ENCODE measurements around the gene SF1.

SF1 gene

GRCh38 chr11:64801158-64801464 lies 22.8 kb upstream of the SF1 start:
- FAIRE-seq: no peak

GRCh38 chr11:64800303-64801157 lies 22.2 kb upstream of the SF1 start:
- FAIRE-seq: no peak

- no peak for FAIRE-seq
Observed at GRCh38 chr11:64799623-64800302, 21.4 kb upstream of the SF1 start.

DNA sequence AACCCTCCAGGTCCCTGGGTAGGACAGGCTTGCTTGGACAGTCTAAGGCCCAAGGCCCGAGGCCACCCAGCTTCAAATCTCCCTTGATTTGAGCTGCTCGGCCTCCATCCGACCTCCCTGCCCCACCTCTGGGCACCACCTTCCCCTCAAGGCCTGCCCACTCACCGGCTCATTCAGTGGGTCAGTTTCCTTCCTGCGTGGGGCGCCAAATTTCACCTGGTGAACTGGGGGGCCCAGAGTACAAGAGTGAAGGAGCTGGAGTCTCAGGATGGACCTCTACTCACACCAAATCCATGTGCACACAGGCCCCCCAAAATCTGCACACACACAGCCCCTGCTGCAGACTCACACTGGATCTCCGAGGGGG lies 20.9 kb upstream of the SF1 start:
- FAIRE-seq: no peak

DNA sequence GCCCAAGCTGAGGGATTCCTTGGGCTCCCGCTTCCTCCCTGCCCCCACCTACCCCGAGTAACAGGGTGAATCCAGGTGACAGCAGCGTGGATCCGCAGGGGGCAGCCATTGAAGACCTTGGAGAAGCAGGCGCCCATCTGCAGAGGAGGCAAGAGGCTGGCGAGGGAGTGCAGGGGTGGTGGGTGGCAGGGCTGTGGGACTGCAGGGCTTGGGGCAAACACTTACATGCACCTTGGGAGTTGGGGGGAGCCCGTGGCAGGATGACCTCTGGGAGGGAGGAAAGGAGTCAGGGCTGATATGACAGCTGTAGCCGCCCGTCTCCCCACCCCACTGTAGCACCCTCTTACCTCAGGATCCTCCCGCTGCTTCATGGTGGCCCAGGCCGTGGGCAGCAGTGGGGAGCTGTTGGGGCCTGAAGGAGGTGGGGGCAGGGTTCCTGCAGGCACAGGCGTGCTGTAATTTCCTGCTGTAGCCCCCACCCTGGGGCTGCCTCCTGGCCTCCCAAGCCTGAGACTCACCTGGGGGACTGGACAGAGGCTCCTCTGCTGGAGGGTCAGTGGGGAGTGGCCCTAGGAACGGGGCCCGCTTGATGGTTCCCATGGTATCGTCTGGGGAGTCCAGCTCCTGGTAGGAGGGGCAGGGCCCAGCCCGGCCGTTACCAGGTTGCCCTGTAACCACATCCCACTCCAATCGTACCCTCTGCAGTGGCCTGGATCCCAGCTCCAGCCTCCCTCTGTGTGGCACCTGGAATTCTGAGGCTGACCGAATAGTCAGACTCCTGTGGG lies 18.6 kb upstream of the SF1 start:
- FAIRE-seq: no peak

- no peak for FAIRE-seq
Observed at GRCh38 chr11:64796047-64796756, 17.9 kb upstream of the SF1 start.

GRCh38 chr11:64794526-64794925 lies 16.2 kb upstream of the SF1 start:
- FAIRE-seq: no peak

DNA sequence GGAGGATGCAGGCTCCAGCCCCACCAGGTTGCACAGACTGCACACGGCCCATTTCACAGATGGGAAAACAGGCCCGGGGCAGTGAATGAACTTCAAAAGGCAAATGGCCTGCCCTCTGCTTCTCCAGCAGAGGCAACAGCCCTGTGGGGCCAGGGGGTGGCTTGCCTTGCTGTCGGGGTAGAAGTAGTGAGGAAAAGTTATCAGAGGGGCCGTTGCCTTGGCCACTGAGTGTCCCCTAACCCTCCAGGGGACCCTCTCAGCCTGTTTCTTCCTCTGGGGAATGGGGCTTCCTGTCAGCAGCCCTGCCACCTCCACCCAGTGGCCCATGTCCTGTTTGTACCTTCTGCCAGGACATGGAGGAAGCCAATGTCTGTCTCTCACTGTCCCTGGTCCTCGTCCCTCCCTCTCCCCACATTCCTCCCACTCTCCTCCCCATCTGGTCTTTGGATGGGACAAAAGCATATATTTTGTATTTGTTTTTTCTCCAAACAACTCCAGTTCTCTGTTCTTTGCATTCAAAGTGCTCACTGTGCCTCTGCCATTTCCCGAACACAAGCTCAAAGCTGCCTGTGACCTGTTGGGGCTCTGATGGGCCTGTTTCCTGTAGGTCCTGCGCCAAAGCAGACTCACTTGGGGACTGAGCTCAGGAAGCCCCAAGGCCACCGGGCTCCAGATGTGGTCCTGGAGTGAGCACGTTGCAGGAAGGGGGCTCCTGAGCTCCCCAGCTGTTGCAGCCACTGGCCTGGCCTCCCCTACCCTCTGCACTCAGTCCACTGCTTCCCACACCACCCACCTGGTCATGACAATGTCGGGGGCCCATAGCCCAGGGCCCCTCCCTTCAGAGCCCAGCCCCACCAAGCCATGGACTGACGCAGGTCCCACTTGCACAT lies 15.2 kb upstream of the SF1 start:
- no peak for FAIRE-seq

GRCh38 chr11:64792482-64792881 lies 14.1 kb upstream of the SF1 start:
- FAIRE-seq: no peak

DNA sequence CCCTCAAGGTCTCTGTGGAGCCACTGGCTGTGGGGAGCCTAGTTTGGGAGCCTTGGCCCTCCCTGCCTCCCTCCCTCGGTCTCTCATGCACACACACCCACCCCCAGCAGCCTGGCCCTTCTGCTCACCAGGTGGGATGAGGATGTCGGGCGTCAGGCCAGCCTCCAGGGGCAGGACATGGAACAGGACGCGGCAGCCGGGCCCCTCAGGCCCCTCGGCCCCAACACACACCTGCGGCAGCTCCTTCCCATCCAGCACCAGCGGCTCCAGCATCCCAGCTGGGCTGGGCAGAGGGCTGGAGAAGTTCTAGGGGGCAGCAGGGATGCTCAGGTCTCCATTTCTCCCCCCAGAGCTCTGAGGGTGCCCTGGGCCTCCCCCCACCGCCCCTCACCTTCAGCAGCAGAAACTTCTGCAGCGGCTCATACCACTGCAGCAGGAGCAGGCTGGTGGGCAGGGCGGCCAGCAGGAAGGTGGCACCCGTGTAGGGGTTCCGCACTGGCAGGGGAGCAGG lies 13.5 kb upstream of the SF1 start:
- no peak for FAIRE-seq

DNA sequence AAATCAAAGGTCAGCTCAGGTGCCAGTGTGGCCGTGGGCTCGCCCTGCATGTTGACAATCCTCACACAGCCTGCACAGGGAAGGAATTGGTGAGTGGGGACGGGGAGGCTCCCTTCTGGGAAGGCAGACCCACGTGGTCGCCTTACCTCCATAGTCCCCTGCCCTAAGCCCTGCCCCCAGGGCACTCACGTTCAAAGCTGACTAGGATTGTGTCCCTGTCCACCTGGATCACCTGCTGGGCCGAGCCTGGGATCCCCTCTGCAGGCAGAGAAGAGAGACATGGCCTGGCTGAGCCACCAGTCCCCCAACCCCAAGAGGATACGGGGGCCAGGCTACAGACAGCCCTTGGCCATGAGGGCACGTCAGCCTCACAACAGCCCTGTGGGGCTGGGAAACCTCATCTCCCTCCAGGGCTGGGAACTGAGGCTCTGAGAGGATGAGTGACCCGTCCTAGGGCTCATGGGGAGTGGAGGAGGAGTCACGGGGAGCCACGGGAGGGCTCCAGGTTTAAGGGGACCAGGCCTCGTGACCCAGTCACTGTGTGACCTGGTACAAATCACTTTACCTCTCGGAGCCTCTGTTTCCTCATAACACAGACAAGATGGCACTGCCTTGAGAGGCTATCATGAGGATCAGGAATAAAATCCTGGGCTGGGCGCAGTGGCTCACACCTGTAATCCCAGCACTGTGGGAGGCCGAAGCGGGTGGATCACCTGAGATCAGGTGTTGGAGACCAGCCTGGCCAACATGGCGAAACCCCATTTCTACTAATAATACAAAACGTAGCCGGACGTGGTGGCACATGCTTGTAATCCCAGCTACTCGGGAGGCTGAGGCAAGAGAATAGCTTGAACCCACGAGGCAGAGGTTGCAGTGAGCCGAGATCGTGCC lies 12.1 kb upstream of the SF1 start:
- no peak for FAIRE-seq

DNA sequence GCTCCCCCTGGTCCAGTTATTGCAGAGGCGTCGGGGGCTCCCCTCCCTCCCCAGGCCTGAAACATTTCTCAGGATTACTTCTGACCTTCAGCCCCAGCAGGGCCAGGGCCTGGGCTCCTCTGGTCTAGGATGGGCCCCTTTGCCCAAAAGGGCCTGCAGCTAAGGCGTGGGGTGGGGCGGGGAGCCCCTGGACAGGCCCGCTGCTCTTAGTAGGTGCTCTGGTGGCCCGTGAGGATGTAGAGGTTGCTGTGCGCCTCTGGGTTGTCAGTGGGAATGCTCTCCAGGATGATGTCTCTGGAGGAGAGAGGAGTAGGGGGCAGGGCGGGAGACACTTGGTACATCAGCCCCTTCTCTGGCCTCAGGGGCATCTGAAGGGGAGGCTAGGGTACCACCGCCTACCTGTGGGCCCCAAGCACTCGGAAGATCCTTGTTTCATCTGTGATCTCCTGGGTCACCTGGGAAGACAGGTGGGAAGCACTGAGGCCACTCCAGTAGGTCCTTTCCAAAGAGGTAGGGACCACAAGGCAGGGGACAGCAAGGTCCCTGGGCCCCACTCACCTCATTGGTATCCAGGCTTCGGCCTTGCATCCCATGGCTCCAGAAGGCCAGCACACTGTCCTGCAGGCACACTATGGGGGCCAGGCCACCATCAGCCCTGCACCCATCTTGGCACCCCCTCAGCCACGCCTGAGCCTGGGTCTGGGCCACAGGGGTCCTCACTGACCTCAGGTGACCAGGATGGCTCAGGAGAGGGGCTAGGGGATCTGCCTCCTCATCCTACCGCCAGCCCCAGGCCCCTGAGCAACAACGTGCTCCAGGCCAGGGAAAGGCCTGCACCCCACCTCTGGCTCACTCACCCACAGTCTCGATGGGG lies 11.2 kb upstream of the SF1 start:
- no peak for FAIRE-seq

GRCh38 chr11:64788321-64789215 lies 10.2 kb upstream of the SF1 start:
- no peak for FAIRE-seq

DNA sequence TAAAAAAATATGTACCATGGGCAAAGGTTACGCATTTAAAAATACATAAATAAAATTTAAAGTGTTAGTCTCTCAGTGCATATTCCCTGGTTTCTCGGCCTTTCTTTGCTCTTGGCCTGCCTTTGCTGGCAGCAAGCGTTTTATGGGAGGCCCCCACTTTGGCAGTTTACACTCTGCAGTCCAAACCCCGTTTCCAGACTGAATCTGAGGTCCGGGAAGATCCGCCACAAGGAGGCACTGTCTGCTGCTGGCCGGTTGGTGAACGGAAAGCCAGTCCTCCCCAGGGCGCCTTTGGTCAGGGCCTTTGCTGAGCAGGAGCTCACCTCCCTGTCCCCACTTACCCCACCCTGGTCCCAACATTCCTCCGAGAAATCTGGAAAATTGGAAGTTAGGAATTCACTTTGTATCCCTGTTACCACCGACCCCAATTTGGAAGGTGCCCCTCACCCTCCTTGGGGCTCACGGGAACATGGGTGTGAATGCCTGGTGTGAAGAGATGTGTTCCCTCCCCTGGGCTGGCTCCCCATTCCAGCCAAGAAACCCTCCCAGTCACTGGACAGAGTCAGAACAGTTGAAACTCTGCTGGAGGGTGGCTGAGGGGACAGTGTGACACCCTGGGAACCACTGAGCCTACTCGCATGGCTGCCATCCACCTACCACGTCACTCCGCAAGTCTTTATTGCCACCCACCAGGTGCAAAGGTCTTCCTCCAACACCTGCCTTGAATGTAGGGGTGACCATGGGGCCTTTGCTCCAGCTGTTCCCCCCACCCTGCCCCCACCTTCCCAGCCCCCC lies 9.4 kb upstream of the SF1 start:
- no peak for FAIRE-seq

DNA sequence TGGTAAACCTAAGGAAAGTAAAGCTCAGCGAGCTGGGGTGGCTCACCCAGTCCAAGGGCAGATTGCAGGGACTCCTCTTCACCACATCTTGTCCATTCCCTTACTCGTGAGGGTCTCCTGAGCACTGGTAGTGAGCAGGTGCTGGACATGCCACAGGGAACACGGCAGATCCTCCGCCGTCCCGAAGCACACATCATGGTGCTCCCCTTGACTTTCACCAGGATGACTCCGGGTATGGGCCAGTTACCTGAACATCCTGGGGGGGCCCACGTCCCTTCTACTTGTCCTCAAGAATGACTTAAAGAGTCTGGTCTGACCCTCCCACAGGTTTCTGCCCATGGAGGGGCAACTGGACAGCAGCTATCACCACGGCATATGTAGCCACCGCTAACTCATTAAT lies 8.0 kb upstream of the SF1 start:
- no peak for FAIRE-seq

GRCh38 chr11:64784813-64785581 lies 6.7 kb upstream of the SF1 start:
- no peak for FAIRE-seq

- FAIRE-seq: no peak
Observed at GRCh38 chr11:64778223-64778472, 194 bp downstream of the SF1 start.

Data from TTC549 (cell line).